HG03521 (cell line): ENCODE data around the gene DOK7.

ENCODE experiments used
- ATAC-seq: cut with Tn5 transposase; IDR thresholded peaks from one replicate; pipeline ENCODE4 v1.9.1; 2021; ENCODE audit warnings: mild to moderate bottlenecking, moderate library complexity; ENCODE audit not compliant: unreplicated experiment

DOK7 gene

GRCh38 chr4:3486541-3487540, 23.7 kb downstream of the DOK7 start:
- no peak for ATAC-seq

DNA sequence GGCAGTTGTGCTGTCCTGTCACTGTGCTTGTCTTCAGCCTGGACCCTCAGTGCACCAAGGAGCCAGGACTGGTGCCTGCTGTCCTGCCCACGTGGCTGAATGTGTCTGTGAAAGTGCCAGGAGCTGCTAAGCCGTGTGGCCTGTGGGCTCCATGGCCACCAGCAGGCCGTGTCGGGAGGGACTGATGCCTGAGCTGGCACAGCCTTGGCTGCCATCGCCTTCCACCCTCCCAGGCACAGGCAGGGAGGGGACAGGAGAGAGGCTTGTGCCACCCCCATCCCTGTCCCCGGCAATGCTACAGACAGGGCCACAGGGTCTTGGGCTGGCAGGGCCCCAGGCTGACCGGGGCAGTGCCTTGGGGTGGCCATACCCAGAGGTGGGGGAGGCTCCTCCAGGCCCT, 24.8 kb downstream of the DOK7 start:
- no peak for ATAC-seq

- ATAC-seq: no peak
Measured at GRCh38 chr4:3488820-3489219, 25.7 kb downstream of the DOK7 start.

- no peak for ATAC-seq
Measured at GRCh38 chr4:3489451-3489962, 26.4 kb downstream of the DOK7 start.

GRCh38 chr4:3491681-3492405, 28.7 kb downstream of the DOK7 start:
- no peak for ATAC-seq

- ATAC-seq: no peak
Measured at GRCh38 chr4:3492741-3493719, 29.9 kb downstream of the DOK7 start.

GRCh38 chr4:3493720-3494461, 30.8 kb downstream of the DOK7 start:
- no peak for ATAC-seq

- ATAC-seq: no peak
Measured at GRCh38 chr4:3494462-3494871, 31.4 kb downstream of the DOK7 start.

DNA sequence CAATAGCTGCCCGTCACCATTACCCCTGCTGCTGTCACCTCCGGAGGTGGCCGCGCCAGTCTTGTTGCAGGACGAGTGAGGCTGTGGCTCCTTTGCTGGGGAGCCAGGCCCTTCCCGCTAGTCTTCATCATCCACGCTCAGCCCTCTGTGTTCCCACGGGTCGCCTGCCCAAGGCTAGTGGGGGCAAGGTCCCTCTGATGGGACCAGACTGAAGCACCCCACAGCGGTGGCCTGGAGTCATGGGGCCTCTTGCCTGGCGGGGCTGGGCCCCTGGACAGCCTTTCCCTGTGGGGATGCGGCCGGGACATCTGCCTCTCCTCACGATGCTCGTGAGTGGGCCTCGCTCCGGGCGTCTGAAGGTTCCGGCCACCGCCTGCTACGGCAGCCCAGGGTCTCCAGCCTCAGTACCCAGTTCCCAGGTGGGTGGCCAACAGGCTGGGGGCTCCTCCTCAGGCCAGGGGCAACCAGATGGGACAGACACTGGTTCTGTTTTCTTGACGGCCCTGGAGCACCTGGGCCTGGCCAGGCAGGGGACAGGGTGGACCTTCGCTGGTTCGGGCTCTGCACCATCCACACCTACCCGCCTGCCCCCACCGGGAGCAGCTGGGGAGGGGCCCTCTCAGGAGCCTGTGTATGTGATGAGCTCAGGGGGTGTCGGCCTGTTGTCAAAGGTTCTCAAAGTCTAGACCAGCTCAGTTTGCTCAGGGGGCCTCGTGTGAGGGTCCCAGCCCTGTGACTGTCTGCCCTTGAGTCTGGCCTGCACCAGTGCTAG, 32.3 kb downstream of the DOK7 start:
- no peak for ATAC-seq

DNA sequence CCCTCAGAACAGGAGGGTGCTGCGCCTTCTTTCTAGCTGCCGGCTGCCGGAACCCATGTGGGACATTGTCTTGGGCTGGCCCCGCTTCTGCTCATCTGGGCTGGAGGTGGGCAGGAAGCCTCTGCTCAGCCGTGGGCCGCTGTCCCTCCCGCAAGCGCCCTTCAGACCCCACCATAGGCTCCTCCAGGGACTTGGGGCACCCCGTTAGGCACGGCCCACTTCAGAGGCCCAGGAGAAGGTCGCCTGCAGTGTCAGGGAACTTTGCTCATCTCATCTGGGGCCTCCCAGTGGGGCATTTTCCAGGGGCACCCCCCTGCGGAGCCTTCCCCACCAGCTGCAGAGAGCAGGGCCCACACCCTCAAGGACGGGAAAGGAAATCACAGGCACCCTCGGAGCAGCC, 32.9 kb downstream of the DOK7 start:
- no peak for ATAC-seq

- no peak for ATAC-seq
Measured at GRCh38 chr4:3497095-3497494, 34.0 kb downstream of the DOK7 start.

DNA sequence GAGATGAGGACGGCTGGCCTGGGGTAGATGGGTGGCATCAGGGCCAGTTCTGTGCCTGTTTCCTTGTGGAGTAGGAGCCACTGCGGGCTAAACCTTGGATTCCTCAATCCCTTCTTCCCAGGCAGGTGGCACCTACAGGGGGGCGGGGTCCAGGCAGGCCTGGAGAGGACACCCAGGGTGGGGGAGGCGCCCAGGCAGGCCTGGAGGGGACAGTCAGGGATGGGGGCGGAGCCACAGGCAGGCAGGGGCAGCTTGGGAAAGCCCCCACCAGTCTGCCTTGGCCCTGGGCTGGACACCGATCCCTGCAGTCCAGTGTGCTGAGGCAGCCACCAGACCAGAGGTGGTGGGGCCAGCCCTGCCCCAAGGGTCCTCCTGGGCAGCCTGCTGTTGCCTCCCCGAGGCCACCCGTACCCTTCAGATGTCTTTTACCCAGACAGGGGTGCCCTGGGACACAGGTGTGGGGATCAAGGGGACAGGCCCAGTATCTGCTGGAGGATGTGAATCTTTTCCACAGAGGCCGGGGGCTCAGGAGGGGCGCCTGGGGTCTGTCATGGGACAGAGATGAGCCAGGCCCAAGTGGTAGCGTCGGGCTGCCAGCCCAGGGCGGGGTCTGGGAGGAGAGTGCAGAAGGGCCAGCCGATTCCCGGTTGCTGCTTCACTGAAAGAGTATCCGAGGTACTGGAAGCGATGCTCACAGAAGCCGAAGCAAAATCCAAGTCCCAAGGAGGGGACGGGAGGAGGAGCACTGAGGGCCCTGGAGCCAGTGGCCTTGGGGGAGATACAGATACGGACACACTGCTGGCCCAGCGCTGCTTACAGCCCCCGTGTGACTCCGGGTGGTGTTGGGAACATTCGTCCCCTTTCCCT, 34.6 kb downstream of the DOK7 start:
- no peak for ATAC-seq

- no peak for ATAC-seq
Measured at GRCh38 chr4:3498407-3498806, 35.3 kb downstream of the DOK7 start.

DNA sequence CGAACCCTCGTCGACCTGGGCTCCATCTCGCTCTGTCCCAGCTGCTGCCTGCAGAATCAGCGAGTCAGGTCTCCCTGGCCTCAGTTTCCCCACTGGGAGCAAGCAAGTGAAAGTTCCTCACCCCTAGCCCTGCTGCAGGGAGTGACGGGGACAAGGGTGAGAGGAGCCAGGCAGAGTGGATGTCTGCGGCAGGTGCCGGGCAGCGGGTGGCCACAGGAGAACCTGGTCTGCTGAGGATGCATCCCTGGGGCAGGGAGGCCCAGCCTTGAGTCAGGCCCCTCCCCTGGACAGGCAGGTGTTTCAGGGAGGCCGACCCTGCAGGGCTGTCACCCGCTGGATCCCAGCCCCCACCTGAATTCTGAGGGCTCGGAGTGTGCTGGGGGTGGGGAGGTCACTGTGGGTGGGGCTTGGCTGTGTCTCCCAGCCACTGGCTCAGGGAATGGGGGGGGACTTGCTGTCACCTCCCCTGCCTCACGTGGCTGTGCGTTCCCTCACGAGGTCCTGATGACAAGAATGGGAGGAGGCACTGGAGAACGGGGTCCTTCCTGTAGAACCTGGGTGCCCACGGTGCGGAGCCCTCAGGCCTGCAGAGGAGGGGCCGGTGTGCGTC, 35.9 kb downstream of the DOK7 start:
- ATAC-seq: no peak

GRCh38 chr4:3499710-3500109, 36.6 kb downstream of the DOK7 start:
- ATAC-seq: no peak

DNA sequence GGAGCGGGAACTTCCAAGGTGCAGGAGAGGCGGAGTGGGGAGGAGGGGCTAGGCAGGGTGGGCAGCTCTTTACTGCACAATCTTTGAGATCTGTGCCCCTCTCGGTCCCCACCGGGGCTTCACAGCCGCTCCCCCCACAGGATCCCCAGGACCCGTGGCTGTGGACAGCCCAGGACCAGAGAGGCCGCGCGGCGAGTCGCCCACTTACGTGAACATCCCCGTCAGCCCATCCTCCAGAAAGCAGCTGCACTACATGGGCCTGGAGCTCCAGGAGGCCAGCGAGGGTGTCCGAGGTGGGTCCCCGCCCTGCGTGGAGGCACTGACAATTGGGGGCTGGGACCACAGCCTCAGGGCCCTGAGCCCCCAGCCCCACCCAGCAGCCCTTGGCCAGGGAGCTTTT, 37.0 kb downstream of the DOK7 start:
- ATAC-seq: no peak

GRCh38 chr4:3500634-3501101, 37.6 kb downstream of the DOK7 start:
- ATAC-seq: no peak
